GM21423 (cell line): ENCODE data around the gene SPRN.
"Not testable (repeated sequence)": the region's sequence is repeated elsewhere in the genome, so short reads cannot be mapped to it uniquely, and the experiment has no call there.

ENCODE experiments used
- ATAC-seq: cut with Tn5 transposase; IDR thresholded peaks from one replicate; pipeline ENCODE4 v1.9.1; 2021; ENCODE audit warnings: mild to moderate bottlenecking, moderate library complexity; ENCODE audit not compliant: unreplicated experiment

The SPRN gene

GRCh38 chr10:133457100-133457841, 32.8 kb upstream of the SPRN start:
- ATAC-seq: no peak

DNA sequence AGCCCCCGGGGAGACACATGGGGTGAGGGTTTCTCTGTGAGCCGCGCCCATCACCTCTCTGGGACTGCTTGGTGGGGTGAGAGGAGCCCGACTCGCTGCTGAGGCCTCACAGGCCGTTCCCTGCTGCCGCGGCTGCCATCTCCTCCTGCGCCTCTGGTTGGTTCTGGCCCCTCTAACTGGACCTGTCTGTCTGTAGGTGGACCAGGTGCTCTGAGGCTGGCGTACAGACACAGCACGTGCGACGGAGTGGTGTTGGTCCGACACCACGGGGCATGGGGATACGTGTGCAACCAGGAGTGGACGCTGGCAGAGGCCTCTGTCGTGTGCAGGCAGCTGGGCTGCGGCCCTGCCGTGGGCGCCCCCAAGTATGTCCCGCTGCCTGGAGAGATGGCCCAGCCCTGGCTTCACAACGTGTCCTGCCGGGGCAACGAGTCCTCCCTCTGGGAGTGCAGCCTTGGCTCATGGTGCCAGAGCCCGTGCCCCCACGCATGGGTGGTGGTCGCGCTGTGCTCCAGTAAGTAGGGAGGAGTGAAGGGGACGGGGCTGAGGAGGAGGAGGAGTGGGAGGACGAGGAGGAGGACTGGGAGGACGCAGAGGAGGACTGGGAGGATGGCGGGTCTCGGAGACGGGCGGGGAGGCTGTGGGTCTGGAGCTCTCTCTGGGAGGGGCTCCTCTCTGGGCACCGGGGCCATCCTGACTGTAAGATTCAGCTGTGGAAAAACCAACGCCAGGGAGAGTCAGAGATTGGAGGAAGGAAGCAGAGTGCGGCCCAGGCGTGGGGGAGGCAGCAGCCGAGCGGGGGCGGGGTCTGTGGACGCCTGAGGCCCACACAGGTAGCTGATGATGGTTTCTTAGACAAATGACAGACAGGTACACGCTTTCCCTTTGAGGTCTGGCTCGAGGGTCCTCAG, 31.9 kb upstream of the SPRN start:
- no peak for ATAC-seq

DNA sequence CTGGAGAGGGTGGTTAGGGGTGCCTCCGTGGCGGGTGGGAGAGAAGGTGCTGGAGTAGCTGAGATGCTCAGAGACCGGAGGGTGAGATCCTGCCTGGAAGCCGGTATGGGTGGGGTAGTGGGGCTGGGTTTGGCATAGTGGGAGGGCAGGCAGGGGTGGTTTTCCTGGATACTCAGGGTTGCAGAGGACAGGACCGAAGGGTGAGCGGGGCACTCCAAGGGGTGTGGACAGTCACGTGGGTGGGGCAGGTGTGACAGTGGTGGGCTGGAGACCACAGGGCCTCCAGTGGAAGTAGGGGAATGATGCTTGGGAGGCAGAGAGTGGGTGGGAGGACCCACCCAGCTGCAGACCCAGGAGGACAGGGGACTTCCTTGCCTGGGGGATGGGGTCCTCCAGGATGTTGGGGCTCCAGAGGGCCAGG, 31.2 kb upstream of the SPRN start:
- no peak for ATAC-seq

- no peak for ATAC-seq
Measured at GRCh38 chr10:133455196-133455595, 30.8 kb upstream of the SPRN start.

DNA sequence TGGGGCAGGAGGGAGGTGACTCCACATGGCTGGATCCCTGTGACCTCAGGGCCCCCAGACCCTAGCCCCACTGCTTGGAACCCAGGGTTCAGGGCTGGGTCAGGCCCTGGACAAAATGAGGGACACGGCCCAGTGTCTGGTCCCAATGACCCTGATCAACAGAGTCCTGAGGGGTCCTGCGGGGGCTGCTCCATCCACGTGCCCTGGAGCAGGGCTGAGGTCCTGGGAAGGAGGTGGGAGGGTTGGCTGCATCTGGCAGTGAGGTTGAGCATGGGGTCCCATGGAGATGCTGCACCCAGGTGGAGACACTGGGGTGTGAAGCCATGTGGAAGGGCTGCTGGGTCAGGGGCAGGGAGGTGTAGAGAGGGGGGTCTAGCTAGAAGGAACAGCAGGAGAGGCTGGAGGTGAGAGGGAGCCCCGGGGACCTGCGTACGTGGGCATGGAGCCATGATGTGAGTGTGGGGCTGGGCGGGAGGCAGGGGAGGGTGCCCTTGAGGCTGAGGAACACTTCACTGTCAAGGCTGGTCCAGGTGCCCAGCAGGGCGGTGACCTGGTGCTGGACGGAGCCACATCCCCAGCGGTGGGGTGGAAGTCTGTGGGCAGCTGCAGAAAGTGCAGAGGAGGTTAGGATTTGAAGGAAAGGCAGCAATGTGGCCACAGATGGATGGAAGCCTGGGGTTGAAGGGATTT, 29.9 kb upstream of the SPRN start:
- no peak for ATAC-seq

GRCh38 chr10:133453516-133454203, 29.2 kb upstream of the SPRN start, which contains the start of gene SCART1:
Gene SCART1, plus strand, starts transcription at chr10:133453945. Its CDS starts 53 bp downstream, at chr10:133453998.
- no peak for ATAC-seq

- no peak for ATAC-seq
Measured at GRCh38 chr10:133452453-133452852, 28.0 kb upstream of the SPRN start.

DNA sequence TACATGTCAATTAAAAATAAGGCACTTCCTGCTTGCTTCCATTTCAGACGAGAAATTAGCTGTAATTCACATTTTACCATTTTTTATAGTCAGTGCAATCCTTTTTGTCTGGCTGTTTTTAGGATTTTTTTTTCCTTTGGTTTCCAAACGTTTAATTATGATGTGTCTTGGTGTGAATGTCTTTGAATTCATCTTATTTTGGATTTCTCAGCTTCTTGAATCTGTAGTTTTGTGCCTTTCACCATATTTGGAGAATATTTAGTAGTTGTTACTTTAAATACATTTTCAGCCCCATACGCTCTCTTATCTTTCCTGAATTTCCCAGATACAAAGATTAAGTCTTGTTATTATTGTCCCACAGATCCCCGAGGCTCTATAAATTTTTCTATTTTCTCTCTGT, 26.9 kb upstream of the SPRN start:
- ATAC-seq: no peak

- ATAC-seq: no peak
Measured at GRCh38 chr10:133448120-133448519, 23.7 kb upstream of the SPRN start.

- ATAC-seq: no peak
Measured at GRCh38 chr10:133446979-133447378, 22.6 kb upstream of the SPRN start.

- no peak for ATAC-seq
Measured at GRCh38 chr10:133445751-133446708, 21.6 kb upstream of the SPRN start.

DNA sequence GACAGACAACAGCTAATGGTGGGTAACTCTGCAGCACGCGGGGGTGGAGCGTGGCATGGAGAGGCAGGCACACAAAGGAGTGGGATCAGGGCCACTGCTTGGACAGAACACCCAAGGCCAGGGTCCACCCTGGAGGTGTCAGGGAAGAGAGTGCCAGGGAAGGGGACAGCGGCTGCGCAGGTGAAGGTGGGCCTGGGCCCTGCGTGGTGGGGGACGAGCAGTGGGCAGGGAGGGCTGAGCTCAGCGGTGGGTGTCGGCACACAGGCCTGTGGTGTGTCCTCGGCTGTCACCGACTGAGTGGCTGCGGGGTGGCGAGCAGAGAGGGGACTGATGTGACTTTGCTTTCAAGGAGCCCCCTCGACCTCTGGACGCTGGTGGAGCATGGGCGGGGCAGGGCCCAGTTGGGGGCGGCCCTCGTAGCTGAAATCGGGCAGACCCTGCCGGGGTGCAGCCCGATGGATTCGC, 20.9 kb upstream of the SPRN start:
- no peak for ATAC-seq

DNA sequence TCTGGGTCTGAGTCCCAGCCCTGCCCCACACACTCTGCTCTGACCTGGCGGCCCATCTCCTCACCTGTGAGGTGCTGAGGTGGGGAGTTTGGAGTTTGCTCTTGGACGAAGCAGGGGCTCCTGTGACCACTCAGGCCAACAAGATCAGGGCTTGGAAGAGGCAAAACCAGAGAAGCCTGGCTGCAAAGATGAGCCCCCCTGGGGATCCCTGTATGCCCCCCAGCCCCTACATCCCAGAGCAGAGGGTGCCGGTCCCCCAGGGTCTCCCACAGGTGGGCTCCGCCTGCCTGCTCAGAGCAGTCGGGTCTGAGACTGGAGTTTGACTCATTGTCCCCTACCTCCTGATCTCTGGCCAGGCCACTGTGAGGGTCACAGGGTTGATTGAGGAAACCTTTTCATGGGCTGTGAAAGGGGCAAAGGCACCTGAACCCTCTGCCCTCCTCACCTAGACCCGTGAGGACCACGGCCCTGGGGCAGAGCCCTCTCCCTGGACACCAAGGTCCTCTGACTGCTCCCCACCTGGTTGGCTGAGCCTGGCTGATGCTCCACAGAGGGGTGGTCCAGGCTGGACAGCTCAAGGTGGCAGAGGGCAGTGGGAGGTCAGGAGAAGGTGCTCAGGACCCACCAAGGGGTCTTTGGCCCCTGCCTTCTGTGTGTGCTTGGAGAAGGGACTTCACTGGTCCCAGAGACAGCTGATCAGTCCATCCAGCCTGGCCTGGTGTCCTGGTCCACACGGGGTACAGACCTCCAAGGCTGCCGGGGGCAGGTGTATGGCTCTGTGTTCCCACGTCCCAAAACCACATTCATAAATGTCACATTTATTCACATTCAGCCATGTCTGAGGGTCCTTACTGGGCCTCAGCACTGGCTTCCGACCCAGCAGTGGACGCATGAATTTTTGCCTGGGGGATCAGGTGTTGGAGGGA, 20.2 kb upstream of the SPRN start:
- no peak for ATAC-seq

GRCh38 chr10:133442967-133443924, 18.8 kb upstream of the SPRN start:
- no peak for ATAC-seq

DNA sequence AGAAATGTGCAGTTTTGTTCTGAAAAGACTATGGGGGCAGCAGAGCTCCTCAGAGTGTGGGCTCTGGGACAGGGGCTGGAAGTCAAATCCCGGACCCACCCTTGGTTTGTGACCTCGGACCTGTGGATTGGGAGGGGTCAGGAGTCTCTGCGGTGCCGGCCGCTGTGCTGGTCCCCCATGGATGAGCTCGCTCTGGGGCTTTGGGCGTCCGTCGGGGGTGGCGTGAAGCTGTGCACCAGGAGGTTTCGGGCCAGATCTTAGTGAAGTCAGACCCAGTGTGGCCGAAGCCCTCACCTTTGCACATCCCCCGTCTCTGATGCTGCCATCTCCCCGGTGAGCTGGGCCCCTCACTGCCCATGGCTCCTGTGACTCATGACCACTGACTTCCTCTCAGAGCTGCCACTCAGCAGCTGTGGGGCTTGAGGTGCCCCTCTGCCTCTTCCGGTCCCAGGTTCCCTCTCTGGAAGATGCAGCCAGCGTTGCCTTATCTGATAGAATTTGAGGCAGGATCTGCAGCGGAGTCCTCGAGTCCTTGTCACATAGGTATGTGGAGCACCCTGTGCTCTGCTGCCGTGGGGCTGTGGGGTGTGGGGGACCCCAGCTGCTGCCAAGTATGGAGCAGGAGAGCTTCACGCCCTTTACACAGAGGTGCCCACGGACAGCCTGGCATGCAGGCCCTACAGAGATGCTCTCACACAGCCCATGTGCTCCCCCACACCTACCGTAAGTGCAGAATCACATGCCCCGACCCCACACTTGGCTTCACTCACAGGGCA, 18.0 kb upstream of the SPRN start:
- no peak for ATAC-seq

- ATAC-seq: no peak
Measured at GRCh38 chr10:133441780-133442179, 17.4 kb upstream of the SPRN start.

GRCh38 chr10:133441356-133441755, 16.9 kb upstream of the SPRN start:
- not testable (repeated sequence) for ATAC-seq
